Skeletal muscle cell (primary cell): ENCODE results near the gene RIN3.
A peak's percentile ranks its signal among the peaks of the same experiment; 100 is the strongest.
"Not testable (repeated sequence)": the region's sequence is repeated elsewhere in the genome, so short reads cannot be mapped to it uniquely, and the experiment has no call there.

Source experiments
- DNase-seq: peaks from one replicate; pipeline ENCODE4 v3.0.0-alpha.2; 2010; ENCODE audit warnings: low read depth
- H3K4me3 ChIP-seq: 2 replicates; pipeline ENCODE4 v1.5.1; 2011; ENCODE audit warnings: low read depth, mild to moderate bottlenecking, control low read depth, low read length, moderate library complexity

RIN3 gene

DNA sequence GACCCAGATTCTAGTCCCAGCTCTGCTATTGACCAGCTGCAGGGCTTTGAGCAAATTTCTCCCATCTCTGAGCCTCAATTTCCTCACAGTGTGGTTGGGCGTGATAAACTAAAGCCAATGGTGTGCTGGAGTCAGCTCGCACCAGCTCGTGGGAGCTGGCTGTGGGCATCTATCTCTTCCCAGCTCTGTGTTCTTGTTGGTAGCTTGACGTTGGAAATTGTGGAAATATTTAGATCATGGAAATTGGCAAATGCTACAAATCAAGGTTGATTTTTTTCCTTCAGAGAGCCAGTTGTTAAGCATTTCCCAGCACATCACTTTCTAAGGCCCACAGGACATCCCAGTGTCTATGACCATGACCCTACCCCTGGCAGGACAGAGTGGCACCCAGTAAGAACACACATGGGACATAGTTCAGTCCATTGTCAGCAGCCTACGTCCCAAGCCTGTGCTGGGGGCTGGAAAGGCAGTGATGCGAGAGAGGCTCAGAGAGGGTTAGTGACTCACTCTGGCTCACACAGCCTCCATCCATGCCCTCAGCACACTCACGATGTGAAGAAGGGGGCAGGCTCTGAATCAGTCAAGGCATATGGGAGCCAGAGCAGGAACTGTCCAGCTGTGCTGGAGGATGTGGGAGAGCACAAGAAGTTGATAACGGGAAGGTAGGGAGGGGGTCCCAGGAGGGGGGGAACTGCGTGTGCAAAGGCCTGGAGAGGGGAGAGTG, 157.2 kb downstream of the RIN3 start:
- no peak overlapping the region for H3K4me3 ChIP-seq
- DNase-seq: no peak

DNA sequence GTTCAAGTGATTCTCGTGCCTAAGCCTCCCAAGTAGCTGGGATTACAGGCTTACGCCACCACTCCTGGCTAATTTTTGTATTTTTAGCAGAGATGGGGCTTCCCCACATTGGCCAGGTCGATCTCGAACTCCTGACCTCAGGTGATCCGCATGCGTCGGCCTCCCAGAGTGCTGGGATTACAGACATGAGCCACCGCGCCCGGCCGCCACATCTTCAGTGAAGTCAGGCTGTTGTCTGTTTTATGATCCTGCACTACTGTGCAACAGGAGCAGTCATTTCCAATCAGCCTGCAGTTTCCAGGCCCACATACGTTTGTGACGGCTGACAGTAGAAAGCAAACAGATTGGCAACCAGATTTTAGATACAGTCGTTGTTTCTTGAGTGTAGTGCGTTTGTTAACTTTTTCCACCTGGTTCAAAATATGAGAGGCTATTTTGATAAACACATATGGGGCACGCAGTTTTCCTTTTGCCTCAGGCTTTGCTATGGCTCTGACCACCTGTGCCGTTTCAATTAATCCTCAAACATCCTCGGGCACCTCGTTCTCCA, 160.1 kb downstream of the RIN3 start:
- no peak overlapping the region for H3K4me3 ChIP-seq
- no peak for DNase-seq

DNA sequence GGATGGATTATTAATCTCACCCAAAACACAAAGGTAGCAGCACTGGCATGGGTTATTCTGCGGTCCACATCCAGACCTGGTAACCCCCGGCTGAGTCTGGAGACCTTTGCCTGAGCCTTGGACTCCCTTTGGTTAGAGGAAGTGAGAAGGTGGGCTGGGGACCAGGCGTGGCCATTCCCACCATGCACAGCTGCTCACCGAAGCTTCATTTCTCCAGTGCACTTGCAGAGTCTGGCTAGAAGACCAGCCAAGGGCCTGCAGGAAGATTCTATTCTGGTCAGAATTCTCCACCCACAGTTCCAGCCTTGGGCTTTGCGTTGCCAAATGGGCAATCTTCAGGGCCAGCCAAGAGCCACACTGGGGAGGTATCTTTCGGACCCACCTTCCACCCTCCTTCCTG, 161.8 kb downstream of the RIN3 start:
- H3K4me3 ChIP-seq: no peak overlapping the region
- DNase-seq: no peak

DNA sequence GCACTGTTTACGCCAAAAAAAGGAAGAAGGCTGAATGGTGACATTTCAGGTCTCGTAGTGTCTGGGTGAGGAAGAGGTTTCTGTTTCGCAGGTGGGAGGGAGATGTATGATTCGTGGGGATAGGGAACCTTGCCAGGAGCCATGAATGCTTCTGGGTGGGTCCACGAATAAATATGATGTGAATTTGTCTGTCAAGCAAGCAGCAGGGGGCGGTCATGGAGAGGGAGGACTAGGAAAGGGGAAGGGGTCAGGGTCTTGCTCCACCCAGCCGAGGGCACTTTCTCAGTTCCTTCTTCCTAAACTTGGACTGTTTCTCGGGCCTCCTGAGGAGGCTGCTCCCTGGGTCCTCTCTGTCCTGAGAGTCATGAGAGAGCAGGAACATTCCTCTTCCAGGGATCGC, 162.4 kb downstream of the RIN3 start:
- H3K4me3 ChIP-seq: no peak overlapping the region
- no peak for DNase-seq

DNA sequence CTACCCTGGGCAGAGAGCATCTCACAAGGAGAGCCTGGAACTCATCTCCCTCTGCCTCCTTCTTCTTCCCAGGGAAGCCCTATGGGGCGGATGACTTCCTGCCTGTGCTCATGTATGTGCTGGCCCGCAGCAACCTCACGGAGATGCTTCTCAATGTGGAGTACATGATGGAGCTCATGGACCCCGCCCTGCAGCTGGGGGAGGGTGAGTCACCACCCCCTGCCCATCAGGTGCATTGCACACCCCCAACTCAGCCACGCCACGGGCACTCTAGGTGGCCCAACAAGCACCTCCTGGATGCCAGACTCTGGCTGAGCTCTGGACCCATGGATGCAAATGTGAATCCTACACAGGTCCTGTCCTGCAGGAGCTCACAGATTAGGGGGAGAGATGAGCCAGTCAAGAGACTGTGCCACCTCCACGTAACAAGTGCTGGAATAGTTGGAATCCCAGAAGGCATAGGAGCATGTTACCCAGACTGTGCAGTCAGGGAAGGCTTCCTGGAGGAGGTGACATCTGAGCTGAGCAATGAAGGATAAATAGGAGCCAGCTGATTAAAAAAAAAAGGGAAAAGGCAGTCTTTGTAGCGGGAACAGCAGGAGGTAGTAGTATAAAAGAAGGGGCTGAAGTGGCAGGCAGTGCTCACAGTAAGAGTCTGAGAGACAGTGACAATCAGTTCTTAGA, 163.0 kb downstream of the RIN3 start:
- no peak overlapping the region for H3K4me3 ChIP-seq
- DNase-seq: no peak

DNA sequence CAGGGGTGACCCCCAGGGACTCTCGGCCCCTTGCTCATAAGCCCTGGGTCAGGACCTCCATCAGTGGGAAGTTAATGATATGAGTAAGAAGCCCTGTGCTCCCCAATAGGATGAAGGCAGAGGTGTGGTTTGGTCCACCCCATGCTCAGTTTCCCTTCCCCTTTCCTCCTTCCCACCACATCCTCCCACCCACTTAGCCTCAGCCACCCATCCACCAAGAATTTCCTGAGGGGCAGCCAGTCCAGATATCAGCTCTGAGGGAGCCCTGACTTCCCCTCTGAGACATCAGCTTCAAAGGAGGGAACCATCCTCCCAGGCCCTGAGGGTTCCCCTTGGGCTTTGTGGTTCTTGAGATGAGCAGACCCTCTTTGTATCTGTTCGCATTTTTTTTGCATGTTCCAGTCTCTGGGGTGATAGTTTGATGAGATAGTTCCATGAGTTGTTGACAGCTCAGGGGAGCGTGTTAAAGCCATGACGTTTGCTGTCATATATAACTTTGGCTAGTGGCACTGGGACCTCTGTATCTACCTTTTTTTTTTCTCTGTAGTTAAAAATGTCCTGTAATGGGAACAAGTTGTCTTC, 163.6 kb downstream of the RIN3 start:
- DNase-seq: no peak
- no peak overlapping the region for H3K4me3 ChIP-seq

DNA sequence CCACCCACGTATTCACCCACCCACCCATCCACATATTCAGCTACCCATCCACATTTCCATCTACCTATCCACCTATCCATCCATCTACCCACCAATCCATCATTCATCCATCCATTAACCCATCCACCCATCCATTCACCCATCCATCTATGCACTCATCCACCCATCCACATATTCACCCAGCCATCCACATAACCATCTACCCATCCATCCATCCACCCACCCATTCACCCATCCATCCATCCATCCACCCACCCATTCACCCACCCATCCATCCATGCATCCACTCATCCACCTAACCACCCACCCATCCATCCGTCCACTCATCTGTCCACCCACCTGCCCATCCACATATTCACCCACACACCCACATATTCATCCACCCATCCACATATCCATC, 164.4 kb downstream of the RIN3 start:
- H3K4me3 ChIP-seq: no peak overlapping the region

DNA sequence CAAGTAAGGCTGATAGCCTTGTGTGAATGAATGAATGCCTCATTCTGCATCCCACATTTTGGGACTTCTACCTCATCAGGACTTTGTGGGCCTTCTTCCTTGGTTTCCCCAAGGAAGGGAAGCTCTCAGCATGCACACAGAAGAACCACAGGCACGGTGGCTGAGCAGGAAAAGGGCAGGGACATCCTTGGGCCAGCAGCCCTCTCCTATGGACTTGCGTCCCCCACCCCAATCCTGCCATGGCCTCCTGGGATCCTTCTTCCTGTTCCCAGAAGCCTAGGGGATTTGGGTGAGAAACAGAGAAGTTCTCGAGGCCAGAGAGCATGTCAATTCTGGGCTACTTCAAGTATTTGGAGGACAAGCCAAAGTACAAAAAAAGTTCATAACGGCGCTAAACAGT, 165.2 kb downstream of the RIN3 start:
- no peak for DNase-seq
- H3K4me3 ChIP-seq: no peak overlapping the region

More for the DNA sequence above, 164.4 kb downstream of the RIN3 start:
- DNase-seq: no peak

DNA sequence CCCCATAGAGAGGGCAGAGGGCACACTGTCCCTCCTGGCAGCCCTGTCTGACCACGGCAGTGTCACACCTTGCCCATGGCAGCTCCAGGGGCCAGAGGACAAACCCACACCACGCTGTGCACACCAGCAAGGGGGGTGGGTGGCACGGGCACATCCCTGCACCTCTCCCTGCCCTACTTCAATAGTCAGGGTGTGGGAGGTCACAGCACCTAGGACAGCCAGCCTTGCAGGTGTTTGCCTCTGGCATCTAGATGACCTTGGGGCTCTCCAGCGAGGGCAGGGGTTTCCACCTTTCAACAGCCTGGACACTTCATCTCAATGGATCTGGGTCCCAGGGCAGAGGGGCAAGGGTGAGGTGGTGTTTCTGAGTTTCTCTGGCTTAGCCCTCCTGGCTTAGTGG, 165.7 kb downstream of the RIN3 start:
- no peak for DNase-seq
- no peak overlapping the region for H3K4me3 ChIP-seq

DNA sequence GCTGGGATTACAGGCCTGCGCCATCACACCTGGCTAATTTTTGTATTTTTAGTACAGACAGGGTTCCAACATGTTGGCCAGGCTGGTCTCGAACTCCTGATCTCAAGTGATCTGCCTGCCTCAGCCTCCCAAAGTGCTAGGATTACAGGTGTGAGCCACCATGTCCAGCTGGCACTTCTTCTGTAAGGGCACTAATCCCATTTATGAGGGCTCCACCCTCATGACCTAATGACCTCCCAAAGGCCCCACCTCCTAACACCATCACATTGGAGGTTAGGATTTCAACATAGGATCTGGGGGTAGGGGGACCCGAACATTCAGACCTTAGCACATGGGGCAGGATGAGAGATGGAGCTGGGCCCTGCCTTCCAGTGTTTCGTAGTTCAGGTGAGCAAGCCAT, 166.7 kb downstream of the RIN3 start:
- not testable (repeated sequence) for H3K4me3 ChIP-seq, DNase-seq

DNA sequence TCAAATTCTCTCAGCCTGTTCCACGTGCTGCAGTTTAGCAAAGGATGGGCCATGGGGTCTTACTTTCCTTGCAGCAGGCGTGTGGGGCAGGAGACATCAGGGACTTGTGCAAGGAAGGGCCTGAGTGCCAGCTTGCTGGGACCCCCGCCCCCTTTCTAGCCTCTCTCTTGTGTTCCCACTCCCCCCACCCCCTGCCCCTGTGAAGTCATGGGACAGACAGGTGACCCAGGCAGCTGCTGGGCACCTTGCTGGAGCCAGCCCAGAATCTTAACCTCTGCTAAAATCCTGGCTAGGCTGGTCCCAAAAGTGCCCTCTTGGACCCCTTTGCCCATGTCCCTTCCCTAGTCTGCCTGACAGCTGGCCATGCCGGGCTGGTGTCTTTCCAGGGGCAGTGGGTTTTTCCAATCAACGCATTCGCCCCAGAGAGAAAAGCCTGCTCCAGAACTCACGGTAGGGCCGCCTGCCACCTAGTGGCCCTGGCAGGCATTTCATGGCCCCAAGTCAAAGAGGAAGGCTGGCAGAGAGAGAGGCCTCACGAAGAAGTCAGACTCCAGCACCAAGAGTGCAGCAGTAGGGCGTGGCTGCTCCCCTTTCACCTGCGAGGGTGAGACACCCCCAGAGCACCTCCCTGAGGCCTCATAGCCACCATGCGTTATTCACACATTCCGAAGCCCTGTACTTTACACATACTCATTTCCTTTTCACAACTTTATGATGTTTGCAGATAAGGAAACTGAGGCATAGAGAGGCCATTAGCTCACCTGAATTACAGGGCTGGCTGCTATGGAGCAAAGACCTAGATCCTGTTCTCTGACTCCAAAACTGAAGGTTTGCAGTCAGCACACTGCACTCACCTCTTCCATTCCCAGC, 167.4 kb downstream of the RIN3 start:
- DNase-seq: no peak
- no peak overlapping the region for H3K4me3 ChIP-seq

DNA sequence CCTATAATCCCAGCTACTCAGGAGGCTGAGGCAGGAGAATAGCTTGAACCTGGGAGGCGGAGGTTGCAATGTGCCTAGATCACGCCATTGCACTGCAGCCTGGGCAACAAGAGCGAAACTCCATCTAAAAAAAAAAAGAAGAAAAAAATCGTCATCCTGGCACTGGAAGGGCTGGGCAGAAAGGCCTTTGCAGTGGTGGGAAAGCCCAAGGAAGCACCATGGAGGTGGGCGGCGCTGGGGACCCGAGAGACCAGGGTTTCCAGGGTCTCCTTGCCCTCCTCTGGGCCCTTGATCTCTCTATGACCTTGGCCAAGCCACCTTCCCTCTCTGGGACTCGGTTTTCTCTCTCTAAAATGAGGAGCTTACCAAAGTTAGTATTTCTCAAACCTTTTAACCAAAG, 169.5 kb downstream of the RIN3 start:
- no peak overlapping the region for H3K4me3 ChIP-seq
- no peak for DNase-seq

DNA sequence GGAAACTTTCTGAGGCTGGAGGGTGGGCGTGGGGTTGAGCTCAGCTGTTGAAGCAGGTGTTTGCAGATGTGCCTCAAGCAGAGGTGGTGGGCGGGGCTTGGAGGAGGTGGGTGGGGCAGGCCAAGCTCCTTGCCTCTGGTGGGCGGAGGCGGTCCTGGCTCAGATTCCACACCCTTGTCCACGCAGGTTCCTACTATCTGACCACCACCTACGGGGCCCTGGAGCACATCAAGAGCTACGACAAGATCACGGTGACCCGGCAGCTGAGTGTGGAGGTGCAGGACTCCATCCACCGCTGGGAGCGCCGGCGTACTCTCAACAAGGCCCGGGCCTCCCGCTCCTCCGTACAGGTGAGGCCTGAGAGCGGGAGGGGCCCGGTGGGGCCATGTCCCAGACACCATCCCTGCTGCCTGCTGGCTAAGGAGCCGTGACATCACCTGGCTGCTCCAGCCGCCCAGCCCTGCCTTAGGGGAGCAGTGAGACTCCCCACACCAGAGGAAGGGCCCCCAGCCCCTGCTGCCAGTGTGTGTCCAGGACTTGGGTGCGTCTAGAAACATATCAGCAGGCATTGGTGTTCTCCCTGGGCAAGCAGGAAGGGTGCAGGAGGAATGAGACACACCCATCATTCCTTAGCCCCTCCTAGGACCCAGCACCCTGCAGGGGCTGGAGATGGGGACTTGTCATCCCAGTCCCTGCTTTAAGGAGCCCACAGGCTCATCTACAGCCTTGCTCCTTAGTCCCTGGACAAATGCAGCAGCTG, 171.4 kb downstream of the RIN3 start:
- no peak for DNase-seq

DNA sequence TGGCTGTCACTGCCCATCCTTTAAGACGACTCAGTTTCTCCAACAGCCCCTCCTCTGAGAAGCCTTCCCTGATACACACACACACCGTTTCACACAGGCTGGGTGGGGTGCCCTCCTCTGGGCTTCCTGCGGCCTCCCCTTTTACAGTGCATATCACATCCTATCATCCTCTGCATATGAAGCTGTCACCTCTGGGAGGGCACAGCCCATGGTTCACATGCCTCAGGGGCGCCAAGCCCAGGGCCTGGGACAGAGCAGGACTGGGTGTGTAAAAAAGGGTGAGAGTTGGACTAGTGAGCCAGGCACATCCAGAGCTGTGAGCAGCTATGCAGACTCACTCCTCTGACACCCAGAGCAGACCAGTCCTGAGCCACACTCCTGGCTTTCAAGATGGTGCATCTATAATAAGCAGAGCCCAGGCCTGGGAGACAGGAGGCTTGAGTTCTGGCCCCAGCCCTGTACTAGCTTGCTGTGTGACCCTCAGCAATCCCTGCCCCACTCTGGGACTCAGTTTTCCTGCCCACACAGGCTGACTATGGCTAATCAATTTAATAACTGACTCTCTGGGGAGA, 172.3 kb downstream of the RIN3 start:
- no peak for DNase-seq
- no peak overlapping the region for H3K4me3 ChIP-seq

More for the DNA sequence above, 171.4 kb downstream of the RIN3 start:
- no peak overlapping the region for H3K4me3 ChIP-seq

DNA sequence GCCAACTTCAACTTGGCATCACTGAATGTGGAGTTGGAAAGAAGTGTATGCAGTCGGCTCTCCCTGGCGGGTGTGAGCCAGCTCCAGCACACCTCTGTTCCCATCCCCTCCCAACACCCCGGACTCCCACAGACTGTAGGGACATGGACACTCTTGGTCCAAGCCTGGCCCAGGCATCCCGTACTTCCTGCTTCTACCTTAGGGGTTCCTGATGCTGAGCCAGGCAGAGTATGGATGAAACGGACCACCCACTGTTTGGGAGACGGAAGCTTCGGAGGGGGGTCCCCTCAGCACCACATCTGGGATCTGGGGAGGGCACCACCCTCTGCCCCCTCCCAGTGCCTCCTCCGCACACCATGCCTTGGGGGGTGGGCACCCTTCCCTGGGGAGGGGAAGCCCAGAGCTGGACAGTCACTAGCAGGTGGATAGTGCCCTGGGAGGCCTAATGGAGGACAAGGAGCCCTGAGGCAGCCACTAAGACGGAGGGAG, 172.9 kb downstream of the RIN3 start:
- no peak for DNase-seq
- no peak overlapping the region for H3K4me3 ChIP-seq

DNA sequence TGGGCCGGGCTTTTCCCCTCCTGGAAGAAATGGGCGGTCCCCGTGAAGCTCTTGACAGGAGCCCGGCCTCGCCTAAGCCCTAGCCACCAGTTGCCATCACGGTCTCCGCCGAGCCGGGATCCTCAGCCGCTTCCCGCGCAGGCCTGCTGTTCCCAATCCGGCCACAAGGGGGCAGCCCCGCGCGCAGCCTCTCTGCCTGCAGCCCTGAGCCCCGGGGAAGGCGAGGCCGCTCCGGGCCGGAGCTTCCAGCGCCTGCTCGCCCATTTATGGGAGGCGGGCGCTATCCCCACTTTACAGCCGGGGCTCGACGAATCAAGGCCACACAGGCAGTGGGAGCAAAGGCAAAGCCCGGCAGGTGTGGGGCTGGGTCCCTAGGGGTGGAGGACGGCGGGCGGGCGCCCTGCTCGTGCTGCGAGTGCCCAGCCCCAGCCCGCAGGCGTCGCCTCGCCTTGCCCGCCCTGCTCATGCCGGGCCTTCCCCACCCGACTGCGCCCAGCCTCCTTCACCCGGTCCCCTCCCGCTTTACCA, 173.4 kb downstream of the RIN3 start:
- H3K4me3 ChIP-seq: peak overlapping the region; percentile 29
- DNase-seq: no peak

DNA sequence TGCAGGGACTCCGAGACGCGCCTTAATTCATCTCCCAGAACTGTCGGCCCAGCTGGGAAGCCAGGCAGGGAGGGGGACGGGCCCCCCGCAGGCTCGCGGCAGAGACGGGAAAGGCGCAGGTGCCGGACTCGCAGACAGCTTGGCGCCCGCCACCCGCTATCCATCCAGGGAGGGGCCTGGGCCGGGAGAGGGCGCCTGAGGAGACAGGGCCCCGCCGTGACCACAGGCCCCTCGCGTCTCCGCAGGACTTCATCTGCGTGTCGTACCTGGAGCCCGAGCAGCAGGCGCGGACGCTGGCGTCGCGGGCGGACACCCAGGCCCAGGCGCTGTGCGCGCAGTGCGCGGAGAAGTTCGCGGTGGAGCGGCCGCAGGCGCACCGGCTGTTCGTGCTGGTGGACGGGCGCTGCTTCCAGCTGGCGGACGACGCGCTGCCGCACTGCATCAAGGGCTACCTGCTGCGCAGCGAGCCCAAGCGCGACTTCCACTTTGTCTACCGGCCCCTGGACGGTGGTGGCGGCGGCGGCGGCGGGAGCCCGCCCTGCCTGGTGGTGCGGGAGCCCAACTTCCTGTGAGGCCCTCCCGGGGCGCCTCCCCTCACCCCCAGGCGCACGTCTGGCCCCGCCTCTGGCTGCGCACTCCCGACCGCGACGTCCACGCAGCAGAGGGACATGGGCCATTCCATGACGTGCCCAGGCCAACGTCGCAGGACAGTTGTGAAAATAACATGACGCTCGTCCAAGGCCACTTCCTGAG, 174.3 kb downstream of the RIN3 start:
- no peak overlapping the region for H3K4me3 ChIP-seq
- no peak for DNase-seq
